ENCODE data around the gene AKAP8. TPM values are rescaled to one million over a fixed set of nuclear protein-coding genes. Genes with fewer than 3 reads are reported as not detected.
A peak's percentile ranks its signal among the peaks of the same experiment; 100 is the strongest.

AKAP8 gene
- total RNA-seq, 4 donors from 2014 or later: 21.8 to 33.2 (median 26.6) TPM

- H3K27me3 ChIP-seq: no peaks in the 10 kb centered on the region
- no peaks in the 10 kb centered on the region for H3K36me3 ChIP-seq
- no peaks in the 10 kb centered on the region for H3K9me3 ChIP-seq
- DNase-seq: no peak
- TF ChIP-seq CTCF (IDR thresholded peaks at IDR 0.05) (no peak), POLR2A (IDR thresholded peaks at IDR 0.05) (no peak)
- peaks cover 84 to 96% of the 10 kb centered on the region in 2 donors for H3K4me1 ChIP-seq
- no peak overlapping the region for H3K27ac ChIP-seq
- H3K4me3 ChIP-seq (replicated peaks in 1 of 3): no peak overlapping the region
- intact Hi-C loops (cut with DNase I): no loop called here
- 70 to 71% methylated on average over 6 of the region's 6 CpGs for WGBS, 2 donors
Observed at GRCh38 chr19:15315101-15315500, 64.5 kb downstream of the AKAP8 start.

- Histone ChIP-seq H3K27ac (no peak overlapping the region), H3K27me3 (no peaks in the 10 kb centered on the region), H3K36me3 (no peaks in the 10 kb centered on the region), H3K4me3 (replicated peaks in 1 of 3) (no peak overlapping the region), H3K9me3 (no peaks in the 10 kb centered on the region), H3K4me1 (peaks cover 83 to 95% of the 10 kb centered on the region in 2 donors)
- 39 to 41% methylated on average over 7 of the region's 7 CpGs for WGBS, 2 donors
- TF ChIP-seq CTCF (IDR thresholded peaks at IDR 0.05) (no peak), POLR2A (IDR thresholded peaks at IDR 0.05) (no peak)
- peak in 1 of 2 donors; percentile 33 for DNase-seq
- intact Hi-C loops (cut with DNase I): no loop called here
Observed at GRCh38 chr19:15313649-15314279, 65.8 kb downstream of the AKAP8 start.

- Histone ChIP-seq H3K4me1 (peaks cover 77 to 81% of the 10 kb centered on the region in 2 donors), H3K4me3 (replicated peaks in 1 of 3) (no peak overlapping the region), H3K36me3 (no peaks in the 10 kb centered on the region), H3K9me3 (no peaks in the 10 kb centered on the region), H3K27ac (no peak overlapping the region), H3K27me3 (no peaks in the 10 kb centered on the region)
- intact Hi-C loops (cut with DNase I): no loop called here
- DNase-seq: no peak
- TF ChIP-seq CTCF (IDR thresholded peaks at IDR 0.05): no peak
- no peak for TF ChIP-seq POLR2A (IDR thresholded peaks at IDR 0.05)
- whole genome bisulfite sequencing, 2 donors: 87 to 97% methylated on average over 2 of the region's 2 CpGs
Observed at GRCh38 chr19:15307169-15307568, 72.4 kb downstream of the AKAP8 start.

- Histone ChIP-seq H3K4me1 (peaks cover 69 to 78% of the 10 kb centered on the region in 2 donors), H3K36me3 (no peaks in the 10 kb centered on the region), H3K4me3 (replicated peaks in 1 of 3) (no peak overlapping the region), H3K27ac (no peak overlapping the region), H3K27me3 (no peaks in the 10 kb centered on the region), H3K9me3 (no peaks in the 10 kb centered on the region)
- no peak for DNase-seq
- intact Hi-C loops (cut with DNase I): no loop called here
- 81 to 89% methylated on average over 3 of the region's 3 CpGs for WGBS, 2 donors
- TF ChIP-seq CTCF (IDR thresholded peaks at IDR 0.05) (no peak), POLR2A (IDR thresholded peaks at IDR 0.05) (no peak)
Observed at GRCh38 chr19:15305582-15306334, 73.8 kb downstream of the AKAP8 start.

- WGBS, 2 donors: 68 to 73% methylated on average over 10 of the region's 10 CpGs
- Histone ChIP-seq H3K27ac (no peak overlapping the region), H3K4me3 (replicated peaks in 1 of 3) (no peak overlapping the region), H3K9me3 (no peaks in the 10 kb centered on the region), H3K27me3 (no peaks in the 10 kb centered on the region), H3K4me1 (peaks cover 68 to 79% of the 10 kb centered on the region in 2 donors), H3K36me3 (no peaks in the 10 kb centered on the region)
- intact Hi-C loops (cut with DNase I): no loop called here
- no peak for DNase-seq
- TF ChIP-seq CTCF (IDR thresholded peaks at IDR 0.05) (no peak), POLR2A (IDR thresholded peaks at IDR 0.05) (no peak)
Observed at GRCh38 chr19:15304140-15304705, 75.4 kb downstream of the AKAP8 start.

Data from thyroid gland (tissue), 4 donors.